Stimulated activated CD8-positive, alpha-beta memory T cell treated with anti-CD3 and anti-CD28 coated beads, Interleukin-15, amount 100 ng/mL, for 24 hours (primary cell): ENCODE data around the gene RPA3.
A peak's percentile ranks its signal among the peaks of the same experiment; 100 is the strongest.

Experiments used
- DNase-seq: peaks from one replicate; pipeline ENCODE4 v3.0.0-alpha.2; 2020; ENCODE audit warnings: low read depth

The RPA3 gene

GRCh38 chr7:7653593-7654187 is 64.7 kb downstream of the RPA3 start:
- no peak for DNase-seq

- no peak for DNase-seq
Measured at GRCh38 chr7:7652798-7653540, 65.4 kb downstream of the RPA3 start.

- DNase-seq: no peak
Measured at GRCh38 chr7:7651479-7651878, 66.9 kb downstream of the RPA3 start.

- DNase-seq: no peak
Measured at GRCh38 chr7:7650682-7651206, 67.7 kb downstream of the RPA3 start.

- no peak for DNase-seq
Measured at GRCh38 chr7:7647495-7648036, 70.8 kb downstream of the RPA3 start.

- DNase-seq: no peak
Measured at GRCh38 chr7:7642081-7642480, 76.3 kb downstream of the RPA3 start.

- no peak for DNase-seq
Measured at GRCh38 chr7:7641129-7641663, 77.2 kb downstream of the RPA3 start.

- peak; percentile 82 for DNase-seq
Measured at GRCh38 chr7:7640221-7641128, 77.9 kb downstream of the RPA3 start, which contains the start of gene UMAD1. Gene UMAD1, plus strand, starts transcription at chr7:7640752. Its CDS starts 32,620 bp downstream, at chr7:7673372.

- DNase-seq: no peak
Measured at GRCh38 chr7:7639847-7640220, 78.6 kb downstream of the RPA3 start.

GRCh38 chr7:7639421-7639820 is 79.0 kb downstream of the RPA3 start:
- DNase-seq: no peak

GRCh38 chr7:7630626-7631329 is 87.6 kb downstream of the RPA3 start:
- DNase-seq: no peak

GRCh38 chr7:7628476-7628875 is 89.9 kb downstream of the RPA3 start:
- DNase-seq: no peak

- no peak for DNase-seq
Measured at GRCh38 chr7:7620644-7621210, 97.7 kb downstream of the RPA3 start.

GRCh38 chr7:7620236-7620635 is 98.2 kb downstream of the RPA3 start:
- no peak for DNase-seq

- no peak for DNase-seq
Measured at GRCh38 chr7:7618410-7618809, 100.0 kb downstream of the RPA3 start.

- DNase-seq: no peak
Measured at GRCh38 chr7:7617550-7617949, 100.9 kb downstream of the RPA3 start.

GRCh38 chr7:7614018-7614741 is 104.2 kb downstream of the RPA3 start:
- DNase-seq: no peak

- no peak for DNase-seq
Measured at GRCh38 chr7:7613210-7613609, 105.2 kb downstream of the RPA3 start.

GRCh38 chr7:7612519-7612918 is 105.9 kb downstream of the RPA3 start:
- DNase-seq: no peak

- DNase-seq: no peak
Measured at GRCh38 chr7:7609330-7609729, 109.1 kb downstream of the RPA3 start.
